Heart left ventricle (tissue), 16 donors: ENCODE results near the gene TMEM107. TPM values are rescaled to one million over a fixed set of nuclear protein-coding genes. Genes with fewer than 3 reads are reported as not detected.
A peak's percentile ranks its signal among the peaks of the same experiment; 100 is the strongest.

Experiments used
- ATAC-seq, 4 donors: fragments of 200-7000 bp; cut with Tn5 transposase; one replicate each; pipeline ENCODE4 v1.9.1; 2020 to 2022; ENCODE audit warnings: moderate library complexity in 4 of 4, mild to moderate bottlenecking in 3 of 4, moderate number of reproducible peaks in 1 of 4
- DNase-seq, 5 donors: peaks; one replicate each; pipeline ENCODE4 v3.0.0-alpha.2; 2020
- H3K27ac ChIP-seq, 12 donors: fragments of 200-600 bp; sonication (generic) in 4 of 12; one replicate each; pipeline versions ENCODE4 v1.5.0 to v1.8.0; 2016 to 2022; ENCODE audit warnings: mild to moderate bottlenecking in 2 of 12
- H3K27me3 ChIP-seq, 9 donors: fragments of 200-600 bp; sonication (generic) in 2 of 9; one replicate each; pipeline versions ENCODE4 v1.5.1 to v1.8.0; 2016 to 2022; ENCODE audit warnings: mild to moderate bottlenecking in 3 of 9
- H3K36me3 ChIP-seq, 9 donors: fragments of 200-600 bp; sonication (generic) in 2 of 9; one replicate each; pipeline versions ENCODE4 v1.5.0 to v1.8.0; 2018 to 2022; ENCODE audit warnings: mild to moderate bottlenecking in 2 of 9
- H3K4me1 ChIP-seq, 12 donors: fragments of 200-600 bp; sonication (generic) in 4 of 12; one replicate each; pipeline versions ENCODE4 v1.5.0 to v1.8.0; 2016 to 2022; ENCODE audit warnings: mild to moderate bottlenecking in 3 of 12
- H3K4me3 ChIP-seq, 12 donors: fragments of 200-600 bp; sonication (generic) in 4 of 12; one replicate each; pipeline versions ENCODE4 v1.5.0 to v1.8.0; 2017 to 2022; ENCODE audit warnings: mild to moderate bottlenecking in 9 of 12, moderate library complexity in 4 of 12
- H3K9me3 ChIP-seq, 12 donors: fragments of 200-600 bp; sonication (generic) in 4 of 12; one replicate each; pipeline versions ENCODE4 v1.5.0 to v1.8.0; 2016 to 2022; ENCODE audit warnings: mild to moderate bottlenecking in 1 of 12
- POLR2A ChIP-seq, 2 donors: fragments of 450-650 bp; IDR thresholded peaks; one replicate each; pipeline ENCODE4 v1.6.1; 2017; ENCODE audit warnings: antibody characterized with exemption in 2 of 2, mild to moderate bottlenecking in 2 of 2, moderate library complexity in 2 of 2
- WGBS, 4 donors: extraction: QIAGEN DNeasy Blood & Tissue Kit in 2 of 4; methylation state at CpG; one replicate each; pipeline versions ENCODE4 v1.1.5 to v1.1.7; 2013 to 2018; 5-methylcytosine and 5-hydroxymethylcytosine counted together
- intact Hi-C, 10 donors: fragments of 100-400 bp; cut with DNase I; formaldehyde crosslinking; loops; one replicate each; pipeline versions ENCODE4 v1.11.1 to v1.14.2; 2022
- microRNA counts, 2 donors: library from miRNA; unstranded; fragments of <30 nt; microRNA quantifications; one replicate each; lab custom pipeline; 2016
- microRNA-seq, 4 donors: library from miRNA; unstranded; fragments of <30 nt; microRNA quantifications; one replicate each; pipeline versions ENCODE4 to v1.2.0, GENCODE V29; 2017 to 2020
- polyA plus RNA-seq, 2 donors: library from polyadenylated mRNA; stranded (reverse); fragments of 200-250 nt; gene quantifications; one replicate each; pipeline ENCODE4 v1.2.3, GENCODE V29; 2013
- total RNA-seq, 9 donors: library from RNA; depleted of rRNA in 2 of 9; stranded (reverse); fragments of >200 nt in 2 of 9; fragmentation: NEBNext Ultra II Directional in 3 of 9; extraction: Animal tissue kit (Norgen Biotek cat#: 25700) in 3 of 9; gene quantifications; one replicate each; pipeline versions ENCODE4 v1.1.0 to v1.2.4, GENCODE V29; 2016 to 2023
- TF ChIP-seq, protein P1 (sequence below), 12 donors: fragments of 200-600 bp; sonication (generic) in 4 of 12; IDR thresholded peaks; one replicate each; pipeline versions ENCODE4 v1.5.0 to v1.8.0; 2018 to 2022; ENCODE audit warnings: antibody characterized with exemption in 12 of 12, mild to moderate bottlenecking in 5 of 12
- donor health status: ischemic (EF 13 %, LVEDD 7.1; RV severe dilation, severe dysfunction).
- donor health status: healthy with polysubstance abuse.
- donor health status: DM: no; HTN: yes; CAD: no.
- donor health status: DM: no; HTN: no; CAD: no.
- donor health status: ischemic (EF 25% LVEDD 6.9; RV normal size, moderate dysfunction).
- donor health status: ischemic (EF 25% LVEDD 5.7; RV mildly dilated, moderate dysfunction).
- donor health status: healthy.
- donor health status: DM: yes; HTN: yes; CAD: no.
- donor health status: ischemic (EF 35%, LVEDD 5.7; RV mildly dilated, moderate dysfunction).
- donor health status: nonischemic (EF 11% LVEDD 7.7; RV severe dilation, severe dysfunction).
- donor health status: DM: yes; HTN: yes; CAD: no.
- donor health status: PGD.
- donor health status: ischemic (EF 29% LVEDD 5.4; RV normal size, mild dysfunction).
- donor health status: nonischemic (EF 23%, LVEDD 6.1; RV moderate dilation, normal function).

Gene TMEM107
- total and polyA plus RNA-seq, 11 donors, result 3.8 to 16.4 (median 8.4) TPM

- intact Hi-C loops, result loop anchor here in 9 of 10 donors (1.0 to 10.0 kb wide), 9 partner anchors 33 to 171 kb away; partner anchors contain the start of genes VAMP2 (in 3 of the 9) and SLC25A35 (in 2 of the 9)
- TF ChIP-seq, protein P1, sequence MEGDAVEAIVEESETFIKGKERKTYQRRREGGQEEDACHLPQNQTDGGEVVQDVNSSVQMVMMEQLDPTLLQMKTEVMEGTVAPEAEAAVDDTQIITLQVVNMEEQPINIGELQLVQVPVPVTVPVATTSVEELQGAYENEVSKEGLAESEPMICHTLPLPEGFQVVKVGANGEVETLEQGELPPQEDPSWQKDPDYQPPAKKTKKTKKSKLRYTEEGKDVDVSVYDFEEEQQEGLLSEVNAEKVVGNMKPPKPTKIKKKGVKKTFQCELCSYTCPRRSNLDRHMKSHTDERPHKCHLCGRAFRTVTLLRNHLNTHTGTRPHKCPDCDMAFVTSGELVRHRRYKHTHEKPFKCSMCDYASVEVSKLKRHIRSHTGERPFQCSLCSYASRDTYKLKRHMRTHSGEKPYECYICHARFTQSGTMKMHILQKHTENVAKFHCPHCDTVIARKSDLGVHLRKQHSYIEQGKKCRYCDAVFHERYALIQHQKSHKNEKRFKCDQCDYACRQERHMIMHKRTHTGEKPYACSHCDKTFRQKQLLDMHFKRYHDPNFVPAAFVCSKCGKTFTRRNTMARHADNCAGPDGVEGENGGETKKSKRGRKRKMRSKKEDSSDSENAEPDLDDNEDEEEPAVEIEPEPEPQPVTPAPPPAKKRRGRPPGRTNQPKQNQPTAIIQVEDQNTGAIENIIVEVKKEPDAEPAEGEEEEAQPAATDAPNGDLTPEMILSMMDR (IDR thresholded peaks at IDR 0.05), result no peak
- no peak for TF ChIP-seq POLR2A (IDR thresholded peaks at IDR 0.05)
- DNase-seq (peak in 1 of 5 donors; percentile 33), ATAC-seq (no peak)
- Histone ChIP-seq H3K27ac (peak within 1 kb of the TSS in 4 of 12 donors; percentile 10 to 49 (median 27)), H3K4me1 (peaks cover 7 to 77% (median 56%) of the 10 kb centered on the region in 12 donors), H3K4me3 (peak within 1 kb of the TSS; percentile 34 to 79 (median 68)), H3K36me3 (no peaks in the 10 kb centered on the region), H3K27me3 (peaks cover 0 to 56% (median 0%) of the 10 kb centered on the region in 9 donors), H3K9me3 (no peaks in the 10 kb centered on the region)
- WGBS, 4 donors, result 1 to 4% (median 2%) methylated on average over 27 to 29 of the region's 29 CpGs
Measured at GRCh38 chr17:8123695-8124349, 52.4 kb downstream of the TMEM107 start, which contains the start of gene HES7. HES7 (minus strand) TSS chr17:8124106; CDS start chr17:8124084, 22 bp downstream.

GRCh38 chr17:8122924-8123694, 53.1 kb downstream of the TMEM107 start:
- WGBS, 4 donors, result 0 to 2% (median 1%) methylated on average over 44 to 55 of the region's 55 CpGs
- H3K4me1 ChIP-seq, result peaks cover 7 to 83% (median 61%) of the 10 kb centered on the region in 12 donors
- H3K27me3 ChIP-seq, result peaks cover 0 to 51% (median 0%) of the 10 kb centered on the region in 9 donors
- H3K27ac ChIP-seq, result peak overlapping the region in 4 of 12 donors; percentile 10 to 49 (median 27)
- TF ChIP-seq, protein P1 (IDR thresholded peaks at IDR 0.05), result no peak
- no peak for TF ChIP-seq POLR2A (IDR thresholded peaks at IDR 0.05)
- intact Hi-C loops, result loop anchor here in 9 of 10 donors (2.0 to 10.0 kb wide), 8 partner anchors 34 to 172 kb away; partner anchors contain the start of genes VAMP2 (in 3 of the 9) and SLC25A35 (in 2 of the 9)
- DNase-seq (peak in 1 of 5 donors; percentile 23), ATAC-seq (no peak)
- H3K36me3 ChIP-seq, result no peaks in the 10 kb centered on the region
- no peaks in the 10 kb centered on the region for H3K9me3 ChIP-seq
- H3K4me3 ChIP-seq, result peak overlapping the region; percentile 34 to 79 (median 66)

MicroRNAs within 50 kb of the gene (microRNA counts, 767-probe panel; counts per million panel counts)
- 0 to 71.6 counts per million in 2 donors for microRNA hsa-miR-4521 (lab: Ali Mortazavi, UCI)

Small RNA genes lying within 50 kb of the gene (microRNA-seq; reads per million reads assigned to microRNA genes)
- gene MIR4521 (0.83 to 52.5 (median 16.4) reads per million in 4 donors), gene MIR6883 (0 to 3.9 (median 2.5) reads per million in 4 donors)

Other genes starting within 250 kb of the TMEM107 start
- 1 to 10 TPM in 2 of 9 donors, under 1 TPM in 5, not detected in 2; 0.19 to 1.7 (median 0.38) TPM for gene KCNAB3, start 246.5 kb downstream of the TMEM107 start, total RNA-seq
- gene KCNAB3, start 246.5 kb downstream of the TMEM107 start, polyA plus RNA-seq, result under 1 TPM; 0.22 to 0.88 TPM
- 100 to 1,000 TPM in 6 of 9 donors, 10 to 100 TPM in 3; 60.8 to 170 (median 125) TPM for gene TRAPPC1, start 244.4 kb downstream of the TMEM107 start, total RNA-seq
- 100 to 1,000 TPM; 136 to 156 TPM for gene TRAPPC1, start 244.4 kb downstream of the TMEM107 start, polyA plus RNA-seq
- gene CNTROB, start 244.2 kb downstream of the TMEM107 start, total RNA-seq, result 10 to 100 TPM in 4 of 9 donors, 1 to 10 TPM in 5; 7.9 to 19.2 (median 9.7) TPM
- gene CNTROB, start 244.2 kb downstream of the TMEM107 start, polyA plus RNA-seq, result 10 to 100 TPM; 11.2 to 15.4 TPM
- not detected for gene GUCY2D, start 173.8 kb downstream of the TMEM107 start, total RNA-seq
- under 1 TPM in 1 of 2 donors, not detected in 1; 0.04 TPM for gene GUCY2D, start 173.8 kb downstream of the TMEM107 start, polyA plus RNA-seq
- gene ALOX15B, start 137.3 kb downstream of the TMEM107 start, total RNA-seq, result 1 to 10 TPM in 1 of 9 donors, under 1 TPM in 4, not detected in 4; 0.07 to 2.2 (median 0.18) TPM
- 1 to 10 TPM in 1 of 2 donors, under 1 TPM in 1; 0.23 to 1.4 TPM for gene ALOX15B, start 137.3 kb downstream of the TMEM107 start, polyA plus RNA-seq
- gene ALOX12B, start 88.7 kb downstream of the TMEM107 start, total RNA-seq, result not detected
- gene ALOX12B, start 88.7 kb downstream of the TMEM107 start, polyA plus RNA-seq, result not detected
- not detected for gene ALOXE3, start 57.9 kb downstream of the TMEM107 start, total RNA-seq
- gene ALOXE3, start 57.9 kb downstream of the TMEM107 start, polyA plus RNA-seq, result under 1 TPM in 1 of 2 donors, not detected in 1; 0.12 TPM
- under 1 TPM in 4 of 9 donors, not detected in 5; 0.17 to 0.76 (median 0.44) TPM for gene HES7, start 52.3 kb downstream of the TMEM107 start, total RNA-seq
- gene HES7, start 52.3 kb downstream of the TMEM107 start, polyA plus RNA-seq, result under 1 TPM; 0.23 to 0.40 TPM
- 100 to 1,000 TPM in 3 of 9 donors, 10 to 100 TPM in 6; 40.2 to 132 (median 86.3) TPM for gene PER1, start 24.0 kb downstream of the TMEM107 start, total RNA-seq
- gene PER1, start 24.0 kb downstream of the TMEM107 start, polyA plus RNA-seq, result 100 to 1,000 TPM in 1 of 2 donors, 10 to 100 TPM in 1; 96.2 to 164 TPM
- 10 to 100 TPM; 21.5 to 67.2 (median 51.1) TPM for gene VAMP2, start 13.4 kb downstream of the TMEM107 start, total RNA-seq
- 10 to 100 TPM; 49.0 to 50.6 TPM for gene VAMP2, start 13.4 kb downstream of the TMEM107 start, polyA plus RNA-seq
- 10 to 100 TPM in 3 of 9 donors, 1 to 10 TPM in 6; 6.1 to 13.5 (median 8.1) TPM for gene BORCS6, start 13.8 kb upstream of the TMEM107 start, total RNA-seq
- gene BORCS6, start 13.8 kb upstream of the TMEM107 start, polyA plus RNA-seq, result 10 to 100 TPM in 1 of 2 donors, 1 to 10 TPM in 1; 5.1 to 12.9 TPM
- 10 to 100 TPM in 1 of 9 donors, 1 to 10 TPM in 1, under 1 TPM in 3, not detected in 4; 0.23 to 10.3 (median 0.81) TPM for gene AURKB, start 34.2 kb upstream of the TMEM107 start, total RNA-seq
- gene AURKB, start 34.2 kb upstream of the TMEM107 start, polyA plus RNA-seq, result under 1 TPM in 1 of 2 donors, not detected in 1; 0.47 TPM
- gene CTC1, start 71.7 kb upstream of the TMEM107 start, total RNA-seq, result 10 to 100 TPM in 7 of 9 donors, 1 to 10 TPM in 2; 4.6 to 24.4 (median 12.1) TPM
- 10 to 100 TPM in 1 of 2 donors, 1 to 10 TPM in 1; 7.9 to 13.3 TPM for gene CTC1, start 71.7 kb upstream of the TMEM107 start, polyA plus RNA-seq
- 10 to 100 TPM in 7 of 9 donors, 1 to 10 TPM in 2; 7.7 to 23.8 (median 14.1) TPM for gene PFAS, start 72.9 kb upstream of the TMEM107 start, total RNA-seq
- 10 to 100 TPM in 1 of 2 donors, 1 to 10 TPM in 1; 6.1 to 11.8 TPM for gene PFAS, start 72.9 kb upstream of the TMEM107 start, polyA plus RNA-seq
- 10 to 100 TPM; 22.3 to 33.6 (median 27.1) TPM for gene RANGRF, start 112.3 kb upstream of the TMEM107 start, total RNA-seq
- gene RANGRF, start 112.3 kb upstream of the TMEM107 start, polyA plus RNA-seq, result 10 to 100 TPM; 36.3 to 54.2 TPM
- 1 to 10 TPM in 8 of 9 donors, under 1 TPM in 1; 0.52 to 7.5 (median 2.1) TPM for gene SLC25A35, start 119.0 kb upstream of the TMEM107 start, total RNA-seq
- gene SLC25A35, start 119.0 kb upstream of the TMEM107 start, polyA plus RNA-seq, result 1 to 10 TPM; 2.2 to 3.9 TPM
- 10 to 100 TPM; 14.3 to 40.5 (median 18.2) TPM for gene ARHGEF15, start 133.9 kb upstream of the TMEM107 start, total RNA-seq
- 10 to 100 TPM; 11.9 to 15.8 TPM for gene ARHGEF15, start 133.9 kb upstream of the TMEM107 start, polyA plus RNA-seq
- not detected for gene ODF4, start 163.5 kb upstream of the TMEM107 start, total RNA-seq
- not detected for gene ODF4, start 163.5 kb upstream of the TMEM107 start, polyA plus RNA-seq
- gene RPL26, start 206.8 kb upstream of the TMEM107 start, total RNA-seq, result 1,000 to 10,000 TPM in 8 of 9 donors, 100 to 1,000 TPM in 1; 967 to 1,970 (median 1,265) TPM
- gene RPL26, start 206.8 kb upstream of the TMEM107 start, polyA plus RNA-seq, result 1,000 to 10,000 TPM; 1,139 to 4,104 TPM
- gene RNF222, start 221.4 kb upstream of the TMEM107 start, total RNA-seq, result not detected
- not detected for gene RNF222, start 221.4 kb upstream of the TMEM107 start, polyA plus RNA-seq